Vagina (tissue), 2 donors: ENCODE measurements around the gene AKT1S1.

Source experiments
- POLR2A ChIP-seq, 2 donors: fragments of 450-650 bp; IDR thresholded peaks; one replicate each; pipeline ENCODE4 v1.6.1; 2017; ENCODE audit warnings: antibody characterized with exemption in 2 of 2, mild to moderate bottlenecking in 2 of 2, moderate library complexity in 2 of 2
- POLR2AphosphoS5 ChIP-seq, 2 donors: sonication (generic); formaldehyde crosslinking; IDR thresholded peaks; one replicate each; pipeline ENCODE4 v1.9.0; 2017; ENCODE audit warnings: antibody characterized with exemption in 2 of 2, mild to moderate bottlenecking in 2 of 2, low read depth in 1 of 2; ENCODE audit not compliant: insufficient read depth in 1 of 2
- TF ChIP-seq, protein P1 (sequence below), 3 experiments: fragments of 450-650 bp in 2 of 3; fragments of 200-600 bp in 1 of 3; sonication (generic) in 1 of 3; IDR thresholded peaks; one replicate each; pipeline ENCODE4 v1.5.1; 2017 to 2019; ENCODE audit warnings: antibody characterized with exemption in 3 of 3, mild to moderate bottlenecking in 2 of 3, moderate library complexity in 2 of 3

DNA sequence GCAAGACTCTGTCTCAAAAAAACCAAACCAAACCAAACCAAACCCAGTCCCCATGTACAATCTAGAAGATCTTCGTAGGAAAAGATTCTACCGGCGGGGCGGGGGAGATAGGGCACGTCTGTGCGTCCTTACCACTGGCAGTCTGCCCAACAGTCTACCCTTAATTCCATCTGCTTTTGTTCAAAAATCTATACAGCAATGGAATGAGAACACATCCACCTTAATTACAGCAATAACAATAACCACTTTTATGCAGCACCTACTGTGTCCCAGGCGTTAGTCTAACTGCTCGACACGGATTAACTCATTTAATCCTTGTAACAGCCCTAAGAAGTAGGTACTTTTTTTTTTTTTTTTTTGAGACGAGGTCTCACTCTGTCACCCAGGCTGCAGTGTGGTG is 49.4 kb upstream of the AKT1S1 start:
- no peak for TF ChIP-seq POLR2AphosphoS5 (IDR thresholded peaks at IDR 0.05; ENCODE audit: insufficient read depth in 1 of 2, low read depth in 1 of 2)
- TF ChIP-seq, protein P1, sequence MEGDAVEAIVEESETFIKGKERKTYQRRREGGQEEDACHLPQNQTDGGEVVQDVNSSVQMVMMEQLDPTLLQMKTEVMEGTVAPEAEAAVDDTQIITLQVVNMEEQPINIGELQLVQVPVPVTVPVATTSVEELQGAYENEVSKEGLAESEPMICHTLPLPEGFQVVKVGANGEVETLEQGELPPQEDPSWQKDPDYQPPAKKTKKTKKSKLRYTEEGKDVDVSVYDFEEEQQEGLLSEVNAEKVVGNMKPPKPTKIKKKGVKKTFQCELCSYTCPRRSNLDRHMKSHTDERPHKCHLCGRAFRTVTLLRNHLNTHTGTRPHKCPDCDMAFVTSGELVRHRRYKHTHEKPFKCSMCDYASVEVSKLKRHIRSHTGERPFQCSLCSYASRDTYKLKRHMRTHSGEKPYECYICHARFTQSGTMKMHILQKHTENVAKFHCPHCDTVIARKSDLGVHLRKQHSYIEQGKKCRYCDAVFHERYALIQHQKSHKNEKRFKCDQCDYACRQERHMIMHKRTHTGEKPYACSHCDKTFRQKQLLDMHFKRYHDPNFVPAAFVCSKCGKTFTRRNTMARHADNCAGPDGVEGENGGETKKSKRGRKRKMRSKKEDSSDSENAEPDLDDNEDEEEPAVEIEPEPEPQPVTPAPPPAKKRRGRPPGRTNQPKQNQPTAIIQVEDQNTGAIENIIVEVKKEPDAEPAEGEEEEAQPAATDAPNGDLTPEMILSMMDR (IDR thresholded peaks at IDR 0.05), result no peak
- no peak for TF ChIP-seq POLR2A (IDR thresholded peaks at IDR 0.05)
